ENCODE results near the gene CCDC106.

The CCDC106 gene

DNA sequence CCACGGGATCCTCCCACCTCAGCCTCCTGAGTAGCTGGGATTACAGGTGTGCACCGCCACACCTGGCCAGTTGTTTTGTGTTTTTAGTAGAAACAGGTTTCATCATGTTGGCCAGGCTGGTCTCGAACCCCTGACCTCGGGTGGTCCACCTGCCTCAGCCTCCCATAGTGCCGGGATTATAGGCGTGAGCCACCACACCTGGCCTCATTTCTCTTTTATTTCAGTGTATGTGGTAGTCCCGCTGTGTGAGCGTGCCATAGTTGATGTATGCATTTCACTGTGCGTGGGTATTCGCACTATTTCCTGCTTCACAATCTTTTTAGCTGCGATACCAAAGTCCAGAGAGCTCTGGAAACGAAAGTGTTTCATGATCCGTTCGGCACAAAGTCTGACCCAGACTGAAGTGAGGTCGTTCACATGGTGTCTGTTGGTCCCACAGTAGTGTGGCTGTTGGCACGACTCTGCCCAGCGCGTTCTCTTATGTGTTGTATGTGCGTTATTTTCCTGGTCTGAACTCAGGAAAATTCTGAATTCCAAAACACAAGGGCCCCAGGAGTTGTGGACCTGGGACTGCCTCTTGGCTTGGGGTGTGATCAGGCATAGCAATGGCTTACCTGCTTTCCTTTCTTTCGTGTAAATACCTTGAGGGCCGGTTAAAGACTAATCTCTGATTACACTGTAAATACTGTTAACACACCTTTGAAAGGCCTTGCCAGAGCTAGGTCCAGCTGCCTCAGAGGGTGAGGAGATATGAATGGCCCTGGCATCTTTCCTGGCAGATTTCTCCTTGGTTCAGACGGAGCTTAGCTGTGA lies 35.6 kb downstream of the CCDC106 start:
- no peak for DNase-seq (ENCODE audit: low read depth in 2 of 2)

GRCh38 chr19:55684946-55685681 lies 37.1 kb downstream of the CCDC106 start:
- no peak for DNase-seq (ENCODE audit: low read depth in 2 of 2)

DNA sequence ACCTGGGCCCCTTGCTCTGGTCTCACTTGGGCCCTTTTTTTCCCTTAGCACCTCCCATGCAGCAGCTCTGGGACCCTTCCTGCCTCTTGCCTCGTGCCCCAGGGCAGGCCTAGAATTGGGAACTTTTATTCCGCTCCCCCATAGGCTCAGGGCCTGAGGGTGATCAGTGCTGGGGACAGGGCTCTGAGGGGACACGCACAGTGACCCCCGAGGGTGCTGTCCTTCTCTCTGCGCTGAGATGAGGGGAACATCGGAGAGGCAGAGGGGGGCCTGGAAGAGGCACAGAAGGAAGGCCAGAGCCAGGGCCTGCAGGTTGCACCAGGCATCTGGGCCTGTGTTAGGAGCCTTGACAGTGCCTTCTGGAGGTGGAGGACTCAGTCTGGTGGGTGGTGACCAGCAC lies 37.8 kb downstream of the CCDC106 start:
- DNase-seq (ENCODE audit: low read depth in 2 of 2): no peak

GRCh38 chr19:55686311-55687050 lies 38.5 kb downstream of the CCDC106 start:
- no peak for DNase-seq (ENCODE audit: low read depth in 2 of 2)

- no peak for DNase-seq (ENCODE audit: low read depth in 2 of 2)
Observed at GRCh38 chr19:55687281-55688201, 39.5 kb downstream of the CCDC106 start.

GRCh38 chr19:55688422-55689218 lies 40.6 kb downstream of the CCDC106 start:
- DNase-seq (ENCODE audit: low read depth in 2 of 2): no peak

GRCh38 chr19:55689411-55690108 lies 41.5 kb downstream of the CCDC106 start:
- DNase-seq (ENCODE audit: low read depth in 2 of 2): no peak

DNA sequence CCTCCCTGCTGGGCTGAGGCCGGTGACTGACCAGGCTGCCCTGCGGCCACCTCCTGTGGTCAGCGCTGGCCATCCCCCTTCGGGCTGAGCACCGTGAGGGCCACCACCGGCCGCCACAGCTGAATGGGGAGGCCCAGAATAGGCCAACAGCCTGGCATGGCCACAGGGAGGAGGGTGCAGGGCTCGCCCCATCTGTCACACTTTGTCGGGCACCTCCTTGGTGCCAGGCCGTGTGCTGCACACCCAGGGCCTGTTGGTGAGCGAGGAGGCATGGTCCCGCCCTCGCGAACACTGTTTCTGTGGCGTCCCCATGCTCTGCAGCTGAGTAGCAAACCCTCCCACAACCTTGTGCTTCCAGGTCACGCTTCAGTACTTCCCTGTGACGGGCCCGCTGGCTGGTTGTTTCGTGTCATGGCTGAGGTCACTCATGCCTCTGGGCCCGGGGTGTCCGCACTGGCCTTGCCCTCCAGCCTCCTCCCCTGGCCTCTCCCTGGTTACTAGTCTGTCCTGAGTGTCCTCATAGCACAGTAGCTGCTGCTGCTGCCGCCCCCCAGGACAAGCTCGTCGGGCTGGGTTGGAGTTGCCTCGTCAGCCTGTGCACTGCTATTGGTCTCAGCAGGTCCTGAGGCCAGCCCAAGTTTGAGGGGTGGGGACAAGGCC lies 42.2 kb downstream of the CCDC106 start:
- no peak for DNase-seq (ENCODE audit: low read depth in 2 of 2)

GRCh38 chr19:55690769-55691545 lies 42.9 kb downstream of the CCDC106 start:
- no peak for DNase-seq (ENCODE audit: low read depth in 2 of 2)

DNA sequence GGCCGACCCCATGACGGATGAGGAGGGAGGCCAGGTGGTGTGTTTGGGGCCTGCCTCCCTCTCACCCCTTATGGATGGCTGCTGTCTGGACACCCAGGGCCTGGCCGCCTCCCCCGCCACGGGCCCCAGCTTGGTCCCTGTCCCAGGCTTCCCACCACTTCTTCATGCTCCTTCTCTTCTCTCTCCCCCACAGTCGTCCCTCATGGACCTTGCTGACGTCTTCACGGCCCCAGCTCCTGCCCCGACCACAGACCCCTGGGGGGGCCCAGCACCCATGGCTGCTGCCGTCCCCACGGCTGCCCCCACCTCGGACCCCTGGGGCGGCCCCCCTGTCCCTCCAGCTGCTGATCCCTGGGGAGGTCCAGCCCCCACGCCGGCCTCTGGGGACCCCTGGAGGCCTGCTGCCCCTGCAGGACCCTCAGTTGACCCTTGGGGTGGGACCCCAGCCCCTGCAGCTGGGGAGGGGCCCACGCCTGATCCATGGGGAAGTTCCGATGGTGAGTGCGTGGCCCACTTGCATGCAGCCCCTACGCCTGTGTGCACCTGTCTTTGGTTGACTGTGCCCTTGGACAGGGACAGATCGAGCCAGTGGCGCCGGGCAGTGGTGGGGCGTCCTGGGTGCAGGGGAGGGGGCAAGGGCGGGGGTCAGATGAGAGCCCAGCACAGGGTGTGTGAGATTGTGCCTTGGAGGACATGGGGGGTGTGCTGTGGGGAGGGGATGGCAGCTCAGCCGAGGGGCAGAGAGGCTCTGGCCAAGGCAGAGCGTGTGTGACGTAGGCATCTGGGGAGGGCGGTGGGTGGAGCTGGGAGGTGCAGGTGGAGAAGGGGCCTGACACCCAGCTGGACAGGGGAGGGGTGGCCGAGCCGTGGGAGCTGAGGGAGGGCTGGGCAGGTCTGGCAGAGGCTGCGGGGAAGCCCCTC lies 43.8 kb downstream of the CCDC106 start:
- no peak for DNase-seq (ENCODE audit: low read depth in 2 of 2)

GRCh38 chr19:55692681-55693081 lies 44.7 kb downstream of the CCDC106 start:
- DNase-seq (ENCODE audit: low read depth in 2 of 2): no peak

- DNase-seq (ENCODE audit: low read depth in 2 of 2): no peak
Observed at GRCh38 chr19:55693336-55693974, 45.4 kb downstream of the CCDC106 start.

- no peak for DNase-seq (ENCODE audit: low read depth in 2 of 2)
Observed at GRCh38 chr19:55694241-55694655, 46.2 kb downstream of the CCDC106 start.

GRCh38 chr19:55694656-55695491 lies 46.9 kb downstream of the CCDC106 start:
- no peak for DNase-seq (ENCODE audit: low read depth in 2 of 2)

- DNase-seq (ENCODE audit: low read depth in 2 of 2): no peak
Observed at GRCh38 chr19:55695511-55696290, 47.7 kb downstream of the CCDC106 start.

Measured in stimulated activated CD8-positive, alpha-beta memory T cell treated with anti-CD3 and anti-CD28 coated beads, Interleukin-2, amount 100 ng/mL, for 48 hours (primary cell).